DND-41 (cell line): ENCODE measurements around the gene ADM2.

Experiments used
- CTCF ChIP-seq: IDR thresholded peaks from 2 replicates; pipeline ENCODE4 v1.5.1; 2012; ENCODE audit warnings: borderline replicate concordance, low read length, moderate library complexity, mild to moderate bottlenecking; ENCODE audit not compliant: poor library complexity, severe bottlenecking; ENCODE audit errors: extremely low read depth
- EZH2 ChIP-seq: IDR thresholded peaks from 3 replicates; pipeline ENCODE4 v1.6.1; 2012; ENCODE audit warnings: borderline replicate concordance, low read depth, mild to moderate bottlenecking, moderate library complexity, low read length, inconsistent platforms; ENCODE audit not compliant: severe bottlenecking

GRCh38 chr22:50535113-50535512, 53.8 kb downstream of the ADM2 start:
- TF ChIP-seq CTCF (no peak), EZH2 (no peak)
